Caco-2 (cell line): ENCODE data around the gene WDR83. TPM values are rescaled to one million over a fixed set of nuclear protein-coding genes. Genes with fewer than 3 reads are reported as not detected.
A peak's percentile ranks its signal among the peaks of the same experiment; 100 is the strongest.

Experiments used
- BruUV-seq: library from RNA; stranded (reverse); fragments of 400-500 nt; replicated peaks from 2 replicates; lab custom pipeline; 2021; lab: Mats Ljungman, UMichigan
- CTCF ChIA-PET: fragments of 300-600 bp; sonication (Branson Sonifier 250); formaldehyde crosslinking; loops from one replicate; lab custom pipeline; 2022; ENCODE audit warnings: antibody characterized with exemption; lab: Charles Lee
- POLR2A ChIA-PET: fragments of 300-600 bp; sonication (Branson Sonifier 250); formaldehyde crosslinking; loops from one replicate; lab custom pipeline; 2022; ENCODE audit warnings: antibody characterized with exemption; lab: Charles Lee
- DNase-seq, 2 experiments: peaks; one replicate each; pipeline versions ENCODE4 v3.0.0 to v3.0.0-alpha.2; 2020 to 2022
- H3K27me3 ChIP-seq: replicated peaks from 2 replicates; pipeline ENCODE4 v1.6.0; 2011; ENCODE audit warnings: low read length; ENCODE audit not compliant: control insufficient read depth, insufficient read depth
- H3K36me3 ChIP-seq: 2 replicates; pipeline ENCODE4 v1.5.1; 2011; ENCODE audit warnings: low read length; ENCODE audit not compliant: control insufficient read depth, insufficient read depth
- H3K4me1 ChIP-seq: fragments of 250-450 bp; sonication (Bioruptor Pico); 2 replicates; pipeline ENCODE4 v1.5.1; 2020; ENCODE audit warnings: mild to moderate bottlenecking
- H3K4me3 ChIP-seq: 2 replicates; pipeline ENCODE4 v1.5.1; 2011; ENCODE audit warnings: low read depth, mild to moderate bottlenecking, control low read depth, low read length
- H3K9me3 ChIP-seq: fragments of 250-450 bp; sonication (Bioruptor Pico); 2 replicates; pipeline ENCODE4 v1.5.1; 2020; ENCODE audit warnings: mild to moderate bottlenecking, moderate library complexity
- H3K27ac Mint-ChIP-seq: one replicate; pipeline ENCODE4 v1.8.0; 2022; ENCODE audit warnings: mixed read lengths; ENCODE audit not compliant: unreplicated experiment
- H3K27me3 Mint-ChIP-seq: one replicate; pipeline ENCODE4 v1.8.0; 2022; ENCODE audit warnings: mixed read lengths; ENCODE audit not compliant: insufficient read depth, unreplicated experiment
- H3K36me3 Mint-ChIP-seq: one replicate; pipeline ENCODE4 v1.8.0; 2022; ENCODE audit warnings: mild to moderate bottlenecking, mixed read lengths; ENCODE audit not compliant: insufficient read depth, unreplicated experiment
- H3K4me1 Mint-ChIP-seq: one replicate; pipeline ENCODE4 v1.8.0; 2022; ENCODE audit warnings: low read depth, mixed read lengths; ENCODE audit not compliant: unreplicated experiment
- H3K4me3 Mint-ChIP-seq: one replicate; pipeline ENCODE4 v1.8.0; 2022; ENCODE audit warnings: mild to moderate bottlenecking, moderate library complexity, mixed read lengths; ENCODE audit not compliant: unreplicated experiment
- H3K9me3 Mint-ChIP-seq: one replicate; pipeline ENCODE4 v1.8.0; 2022; ENCODE audit warnings: mixed read lengths; ENCODE audit not compliant: unreplicated experiment
- CTCF ChIP-seq, 2 experiments: fragments of 200-600 bp in 1 of 2; IDR thresholded peaks; 1 replicate in 1 of 2; 2 replicates in 1 of 2; pipeline versions ENCODE4 v1.5.1 to v1.8.0; 2011 to 2022; ENCODE audit warnings: antibody characterized with exemption in 1 of 2, control low read depth in 1 of 2, inconsistent platforms in 1 of 2, low read depth in 1 of 2, low read length in 1 of 2, mild to moderate bottlenecking in 1 of 2, moderate library complexity in 1 of 2; ENCODE audit not compliant: insufficient read depth in 1 of 2, severe bottlenecking in 1 of 2, unreplicated experiment in 1 of 2
- intact Hi-C: fragments of 100-400 bp; cut with micrococcal nuclease; formaldehyde crosslinking; loops from one replicate; pipeline ENCODE4 v1.10.0; 2022; ENCODE audit not compliant: unreplicated experiment
- total RNA-seq: library from RNA; stranded (reverse); gene quantifications from 2 replicates; pipeline ENCODE4 v1.2.3, GENCODE V29; 2022

The WDR83 gene
- total RNA-seq, 1 experiment from 2014 or later: 17.5 TPM

- Mint-ChIP-seq H3K36me3 (peaks cover 25% of the 10 kb centered on the region), H3K27ac (no peak overlapping the region), H3K4me1 (no peaks in the 10 kb centered on the region), H3K27me3 (no peaks in the 10 kb centered on the region), H3K4me3 (no peak overlapping the region), H3K9me3 (no peaks in the 10 kb centered on the region)
- ChIA-PET CTCF (no interaction called here), POLR2A (no interaction called here)
- intact Hi-C loops: no loop called here
- no peaks in the 10 kb centered on the region for H3K36me3 ChIP-seq
- no TSS peak for BruUV-seq
- H3K4me1 ChIP-seq: no peaks in the 10 kb centered on the region
- no peak for DNase-seq
- TF ChIP-seq CTCF (IDR thresholded peaks at IDR 0.05; ENCODE audit: insufficient read depth in 1 of 2, low read depth in 1 of 2, low read length in 1 of 2, severe bottlenecking in 1 of 2, unreplicated experiment in 1 of 2): no peak
- H3K9me3 ChIP-seq: no peaks in the 10 kb centered on the region
- no peaks in the 10 kb centered on the region for H3K27me3 ChIP-seq
- no peak overlapping the region for H3K4me3 ChIP-seq
Measured at GRCh38 chr19:12655546-12655945, 11.1 kb upstream of the WDR83 start.

GRCh38 chr19:12656899-12657571 is 9.6 kb upstream of the WDR83 start:
- no peaks in the 10 kb centered on the region for H3K36me3 ChIP-seq
- H3K27me3 Mint-ChIP-seq: no peaks in the 10 kb centered on the region
- no peak overlapping the region for H3K4me3 Mint-ChIP-seq
- ChIA-PET CTCF (no interaction called here), POLR2A (no interaction called here)
- H3K27ac Mint-ChIP-seq: no peak overlapping the region
- H3K36me3 Mint-ChIP-seq: peaks cover 32% of the 10 kb centered on the region
- H3K4me3 ChIP-seq: no peak overlapping the region
- no TSS peak for BruUV-seq
- H3K4me1 ChIP-seq: no peaks in the 10 kb centered on the region
- TF ChIP-seq CTCF (IDR thresholded peaks at IDR 0.05; ENCODE audit: insufficient read depth in 1 of 2, low read depth in 1 of 2, low read length in 1 of 2, severe bottlenecking in 1 of 2, unreplicated experiment in 1 of 2): no peak
- no peaks in the 10 kb centered on the region for H3K4me1 Mint-ChIP-seq
- DNase-seq: no peak
- no peaks in the 10 kb centered on the region for H3K9me3 Mint-ChIP-seq
- H3K9me3 ChIP-seq: no peaks in the 10 kb centered on the region
- no peaks in the 10 kb centered on the region for H3K27me3 ChIP-seq
- intact Hi-C loops: no loop called here

DNA sequence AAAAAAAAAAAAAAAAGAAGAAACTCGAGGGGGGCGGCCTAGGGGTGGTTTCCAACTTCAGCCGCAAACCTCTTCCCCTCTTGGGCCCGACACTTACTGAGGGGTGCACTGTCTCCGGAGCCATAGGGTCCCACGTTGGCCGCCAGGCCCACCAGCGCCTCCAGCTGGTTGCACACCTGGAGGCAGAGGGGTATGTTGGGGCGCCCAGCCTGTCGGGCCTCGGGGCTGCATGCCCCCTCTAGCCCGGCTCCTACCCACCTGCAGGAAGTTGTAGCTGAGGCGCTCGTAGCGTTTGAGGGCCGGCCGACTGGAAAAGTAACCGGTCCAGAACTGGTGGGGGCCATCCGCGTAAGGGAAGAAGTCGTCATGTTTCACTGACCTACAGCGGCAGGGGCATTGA is 8.6 kb upstream of the WDR83 start:
- ChIA-PET CTCF (no interaction called here), POLR2A (no interaction called here)
- H3K4me3 ChIP-seq: no peak overlapping the region
- H3K27me3 ChIP-seq: no peaks in the 10 kb centered on the region
- H3K27ac Mint-ChIP-seq: no peak overlapping the region
- no peaks in the 10 kb centered on the region for H3K9me3 Mint-ChIP-seq
- DNase-seq: no peak
- no peak overlapping the region for H3K4me3 Mint-ChIP-seq
- peak in 1 of 2 experiments; percentile 4 for TF ChIP-seq CTCF (IDR thresholded peaks at IDR 0.05; ENCODE audit: insufficient read depth in 1 of 2, low read depth in 1 of 2, low read length in 1 of 2, severe bottlenecking in 1 of 2, unreplicated experiment in 1 of 2)
- no peaks in the 10 kb centered on the region for H3K4me1 ChIP-seq
- H3K27me3 Mint-ChIP-seq: no peaks in the 10 kb centered on the region
- intact Hi-C loops: no loop called here
- H3K36me3 ChIP-seq: no peaks in the 10 kb centered on the region
- no peaks in the 10 kb centered on the region for H3K9me3 ChIP-seq
- BruUV-seq: no TSS peak
- peaks cover 32% of the 10 kb centered on the region for H3K36me3 Mint-ChIP-seq
- no peaks in the 10 kb centered on the region for H3K4me1 Mint-ChIP-seq
